ENCODE data around the gene SAC3D1. TPM values are rescaled to one million over a fixed set of nuclear protein-coding genes. Genes with fewer than 3 reads are reported as not detected.

Gene SAC3D1
- total RNA-seq, 1 donor from 2014 or later, result 14.4 TPM

DNA sequence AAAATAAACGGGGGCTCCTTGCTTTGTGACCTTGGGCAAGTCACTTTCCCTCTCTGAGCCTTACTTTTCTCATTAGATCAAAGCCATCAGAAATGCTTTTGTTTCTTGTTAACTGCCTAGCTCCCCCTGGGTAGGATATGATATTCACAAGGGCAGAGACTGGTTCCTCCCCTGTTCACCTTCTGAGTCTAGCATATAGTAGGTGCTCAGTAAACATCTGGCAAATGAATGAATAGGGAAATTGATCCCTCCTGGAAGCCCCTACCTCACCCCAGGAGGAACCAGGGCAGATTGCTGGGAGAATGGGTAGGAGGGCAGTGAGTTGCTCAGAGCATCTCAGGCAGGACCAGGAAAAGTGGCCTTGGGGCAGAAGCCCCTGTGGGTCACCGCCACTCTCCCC is 6.6 kb upstream of the SAC3D1 start:
- Mint-ChIP-seq H3K27ac (ENCODE audit: unreplicated experiment) (no peak overlapping the region), H3K4me3 (ENCODE audit: unreplicated experiment) (no peak overlapping the region), H3K36me3 (ENCODE audit: unreplicated experiment) (no peaks in the 10 kb centered on the region), H3K9me3 (ENCODE audit: unreplicated experiment) (no peaks in the 10 kb centered on the region), H3K4me1 (ENCODE audit: low read depth, unreplicated experiment) (no peaks in the 10 kb centered on the region), H3K27me3 (ENCODE audit: unreplicated experiment) (peaks cover 5% of the 10 kb centered on the region)
- TF ChIP-seq, protein P1, sequence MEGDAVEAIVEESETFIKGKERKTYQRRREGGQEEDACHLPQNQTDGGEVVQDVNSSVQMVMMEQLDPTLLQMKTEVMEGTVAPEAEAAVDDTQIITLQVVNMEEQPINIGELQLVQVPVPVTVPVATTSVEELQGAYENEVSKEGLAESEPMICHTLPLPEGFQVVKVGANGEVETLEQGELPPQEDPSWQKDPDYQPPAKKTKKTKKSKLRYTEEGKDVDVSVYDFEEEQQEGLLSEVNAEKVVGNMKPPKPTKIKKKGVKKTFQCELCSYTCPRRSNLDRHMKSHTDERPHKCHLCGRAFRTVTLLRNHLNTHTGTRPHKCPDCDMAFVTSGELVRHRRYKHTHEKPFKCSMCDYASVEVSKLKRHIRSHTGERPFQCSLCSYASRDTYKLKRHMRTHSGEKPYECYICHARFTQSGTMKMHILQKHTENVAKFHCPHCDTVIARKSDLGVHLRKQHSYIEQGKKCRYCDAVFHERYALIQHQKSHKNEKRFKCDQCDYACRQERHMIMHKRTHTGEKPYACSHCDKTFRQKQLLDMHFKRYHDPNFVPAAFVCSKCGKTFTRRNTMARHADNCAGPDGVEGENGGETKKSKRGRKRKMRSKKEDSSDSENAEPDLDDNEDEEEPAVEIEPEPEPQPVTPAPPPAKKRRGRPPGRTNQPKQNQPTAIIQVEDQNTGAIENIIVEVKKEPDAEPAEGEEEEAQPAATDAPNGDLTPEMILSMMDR (IDR thresholded peaks at IDR 0.05; ENCODE audit: partially characterized antibody, unreplicated experiment), result no peak
- DNase-seq, result no peak

DNA sequence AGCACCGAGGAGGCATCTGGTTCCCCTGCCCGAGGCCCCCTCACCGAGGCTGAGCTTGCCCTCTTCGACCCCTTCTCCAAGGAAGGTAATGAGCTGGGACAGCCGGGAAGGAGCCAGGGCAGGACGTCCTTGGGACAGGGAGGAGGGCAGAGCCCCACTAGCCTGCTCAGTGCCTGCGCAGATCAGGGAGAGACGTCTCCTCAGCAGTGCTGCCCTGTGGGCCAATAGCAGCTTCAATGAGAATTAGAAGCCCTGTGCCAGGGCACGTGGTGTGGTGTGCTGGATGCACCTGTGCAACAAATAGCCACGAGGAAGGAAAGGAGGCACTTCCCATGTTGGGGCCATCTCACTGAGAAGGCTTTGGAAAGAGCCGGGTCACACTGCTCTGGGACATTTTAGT is 5.4 kb upstream of the SAC3D1 start:
- Mint-ChIP-seq H3K27ac (ENCODE audit: unreplicated experiment) (no peak overlapping the region), H3K4me3 (ENCODE audit: unreplicated experiment) (no peak overlapping the region), H3K27me3 (ENCODE audit: unreplicated experiment) (peaks cover 5% of the 10 kb centered on the region), H3K36me3 (ENCODE audit: unreplicated experiment) (no peaks in the 10 kb centered on the region), H3K9me3 (ENCODE audit: unreplicated experiment) (peaks cover 2% of the 10 kb centered on the region), H3K4me1 (ENCODE audit: low read depth, unreplicated experiment) (no peaks in the 10 kb centered on the region)
- TF ChIP-seq, protein P1 (IDR thresholded peaks at IDR 0.05; ENCODE audit: partially characterized antibody, unreplicated experiment), result no peak
- DNase-seq, result no peak

DNA sequence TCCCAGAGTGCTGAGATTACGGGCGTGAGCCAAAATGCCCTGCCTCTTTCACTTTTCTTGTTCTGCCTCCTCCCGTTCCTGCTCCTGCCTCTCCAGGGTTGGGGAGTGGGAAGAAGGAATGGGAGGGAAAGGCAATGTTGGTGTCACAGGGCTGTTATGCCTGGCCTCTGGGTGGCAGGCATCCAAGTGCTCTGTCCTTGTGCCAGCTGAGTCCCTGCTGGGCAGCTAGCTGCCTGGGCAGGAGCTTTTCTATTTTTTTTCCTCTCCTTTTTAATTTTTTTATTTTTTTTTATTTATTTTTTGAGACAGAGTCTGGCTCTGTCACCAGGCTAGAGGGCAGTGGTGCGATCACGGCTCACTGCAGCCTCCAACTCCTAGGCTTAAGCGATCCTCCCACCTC is 4.1 kb upstream of the SAC3D1 start:
- no peak overlapping the region for H3K27ac Mint-ChIP-seq (ENCODE audit: unreplicated experiment)
- H3K9me3 Mint-ChIP-seq (ENCODE audit: unreplicated experiment), result peaks cover 4% of the 10 kb centered on the region
- H3K4me1 Mint-ChIP-seq (ENCODE audit: low read depth, unreplicated experiment), result no peaks in the 10 kb centered on the region
- H3K4me3 Mint-ChIP-seq (ENCODE audit: unreplicated experiment), result no peak overlapping the region
- DNase-seq, result no peak
- H3K36me3 Mint-ChIP-seq (ENCODE audit: unreplicated experiment), result no peaks in the 10 kb centered on the region
- TF ChIP-seq, protein P1 (IDR thresholded peaks at IDR 0.05; ENCODE audit: partially characterized antibody, unreplicated experiment), result no peak
- peaks cover 7% of the 10 kb centered on the region for H3K27me3 Mint-ChIP-seq (ENCODE audit: unreplicated experiment)

DNA sequence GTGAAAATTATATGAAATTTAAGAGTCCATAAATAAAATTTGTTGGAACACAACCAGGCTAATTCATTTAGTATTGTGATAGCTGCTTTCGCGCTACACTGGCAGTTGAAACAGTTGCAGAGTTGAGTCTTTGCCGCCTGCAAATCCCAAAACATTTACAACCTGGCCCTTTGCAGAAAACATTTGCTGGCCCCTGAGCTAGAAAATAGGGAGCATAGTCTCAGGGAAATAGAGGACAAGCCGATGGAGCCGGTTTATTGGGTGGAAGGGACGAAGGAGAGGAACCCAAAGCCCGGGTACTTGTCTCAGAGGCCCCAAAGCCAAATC is 527 bp upstream of the SAC3D1 start:
- Mint-ChIP-seq H3K4me1 (ENCODE audit: low read depth, unreplicated experiment) (no peaks in the 10 kb centered on the region), H3K4me3 (ENCODE audit: unreplicated experiment) (peak overlapping the region; percentile 88), H3K9me3 (ENCODE audit: unreplicated experiment) (peaks cover 4% of the 10 kb centered on the region), H3K27ac (ENCODE audit: unreplicated experiment) (peak overlapping the region; percentile 90), H3K27me3 (ENCODE audit: unreplicated experiment) (peaks cover 3% of the 10 kb centered on the region), H3K36me3 (ENCODE audit: unreplicated experiment) (no peaks in the 10 kb centered on the region)
- TF ChIP-seq, protein P1 (IDR thresholded peaks at IDR 0.05; ENCODE audit: partially characterized antibody, unreplicated experiment), result no peak
- no peak for DNase-seq

DNA sequence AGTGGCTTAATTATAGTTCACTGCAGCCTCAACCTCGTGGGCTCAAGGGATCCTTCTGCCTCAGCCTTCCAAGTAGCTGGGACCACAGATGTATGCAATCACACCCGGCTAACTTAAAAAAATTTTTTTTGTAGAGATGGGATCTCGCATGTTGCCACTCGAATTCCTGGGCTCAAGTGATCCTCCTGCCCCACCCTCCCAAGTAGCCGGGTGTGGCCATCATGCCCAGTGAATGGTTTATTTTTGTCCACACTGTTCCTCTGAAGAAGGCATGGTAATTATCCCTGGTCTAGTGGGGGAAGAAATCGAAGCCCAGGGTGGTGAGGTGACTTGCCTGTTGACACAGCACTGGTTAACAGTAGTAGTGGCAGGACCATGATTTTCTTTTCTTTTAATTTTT is 1.9 kb downstream of the SAC3D1 start:
- H3K4me3 Mint-ChIP-seq (ENCODE audit: unreplicated experiment), result peak overlapping the region; percentile 90
- TF ChIP-seq, protein P1 (IDR thresholded peaks at IDR 0.05; ENCODE audit: partially characterized antibody, unreplicated experiment), result no peak
- no peak for DNase-seq
- peaks cover 8% of the 10 kb centered on the region for H3K27me3 Mint-ChIP-seq (ENCODE audit: unreplicated experiment)
- H3K4me1 Mint-ChIP-seq (ENCODE audit: low read depth, unreplicated experiment), result peaks cover 3% of the 10 kb centered on the region
- H3K36me3 Mint-ChIP-seq (ENCODE audit: unreplicated experiment), result no peaks in the 10 kb centered on the region
- peaks cover 4% of the 10 kb centered on the region for H3K9me3 Mint-ChIP-seq (ENCODE audit: unreplicated experiment)
- no peak overlapping the region for H3K27ac Mint-ChIP-seq (ENCODE audit: unreplicated experiment)

Measured in glutamatergic neuron (in vitro differentiated cells).